ENCODE measurements around the gene SFXN5. TPM values are rescaled to one million over a fixed set of nuclear protein-coding genes. Genes with fewer than 3 reads are reported as not detected.
"Not testable (repeated sequence)": the region's sequence is repeated elsewhere in the genome, so short reads cannot be mapped to it uniquely, and the experiment has no call there.

Gene SFXN5
- total RNA-seq, 1 donor from 2014 or later: 18.5 TPM

GRCh38 chr2:73109431-73110167 lies 38.1 kb upstream of the SFXN5 start:
- H3K4me1 Mint-ChIP-seq (ENCODE audit: low read depth): peaks cover 28% of the 10 kb centered on the region
- DNase-seq (ENCODE audit: low spot score): no peak
- no peak overlapping the region for H3K27ac Mint-ChIP-seq
- H3K27me3 Mint-ChIP-seq (ENCODE audit: low read depth): peaks cover 11% of the 10 kb centered on the region
- intact Hi-C loops (cut with micrococcal nuclease): no loop called here
- no peak overlapping the region for H3K4me3 Mint-ChIP-seq (ENCODE audit: low read depth)
- no peaks in the 10 kb centered on the region for H3K9me3 Mint-ChIP-seq
- no peaks in the 10 kb centered on the region for H3K36me3 Mint-ChIP-seq (ENCODE audit: low read depth)

DNA sequence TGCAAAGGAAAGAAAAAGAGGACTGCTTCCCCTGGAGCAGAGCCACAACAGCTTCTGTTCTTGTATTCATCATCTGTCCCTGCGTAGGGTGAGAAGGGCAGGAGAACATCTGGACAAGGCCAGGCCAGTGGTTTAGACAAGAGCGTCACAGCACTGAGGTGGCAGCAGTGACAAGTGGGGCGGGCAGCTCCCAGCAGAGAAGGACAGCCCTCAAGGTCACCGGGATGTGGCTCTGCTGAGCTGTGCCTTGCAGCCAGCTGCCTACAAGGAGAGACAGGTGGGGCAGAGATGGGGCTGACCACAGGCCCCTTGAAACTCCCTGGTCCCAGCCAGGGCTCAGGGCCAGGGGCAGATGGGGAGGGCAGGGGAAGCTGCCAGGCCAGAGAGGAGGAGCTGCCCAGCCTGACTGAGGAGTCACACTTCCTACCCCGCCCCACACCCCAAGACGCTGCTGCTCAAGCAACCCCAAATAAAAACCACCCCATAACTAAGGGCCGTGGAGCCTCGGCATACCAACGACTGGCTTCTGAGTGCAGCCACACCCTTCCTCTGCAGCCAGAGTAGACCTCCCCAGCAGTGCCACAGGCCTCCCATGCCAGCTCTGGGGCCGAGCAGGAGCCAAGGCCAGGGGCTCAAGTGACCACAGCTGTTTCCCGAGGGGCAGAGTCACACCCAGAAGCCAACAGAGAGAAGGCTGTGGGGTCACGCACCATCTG lies 35.9 kb upstream of the SFXN5 start:
- Mint-ChIP-seq H3K4me3 (ENCODE audit: low read depth) (no peak overlapping the region), H3K9me3 (no peaks in the 10 kb centered on the region), H3K36me3 (ENCODE audit: low read depth) (no peaks in the 10 kb centered on the region), H3K27ac (no peak overlapping the region), H3K4me1 (ENCODE audit: low read depth) (peaks cover 40% of the 10 kb centered on the region), H3K27me3 (ENCODE audit: low read depth) (peaks cover 7% of the 10 kb centered on the region)
- no peak for DNase-seq (ENCODE audit: low spot score)
- intact Hi-C loops (cut with micrococcal nuclease): no loop called here

DNA sequence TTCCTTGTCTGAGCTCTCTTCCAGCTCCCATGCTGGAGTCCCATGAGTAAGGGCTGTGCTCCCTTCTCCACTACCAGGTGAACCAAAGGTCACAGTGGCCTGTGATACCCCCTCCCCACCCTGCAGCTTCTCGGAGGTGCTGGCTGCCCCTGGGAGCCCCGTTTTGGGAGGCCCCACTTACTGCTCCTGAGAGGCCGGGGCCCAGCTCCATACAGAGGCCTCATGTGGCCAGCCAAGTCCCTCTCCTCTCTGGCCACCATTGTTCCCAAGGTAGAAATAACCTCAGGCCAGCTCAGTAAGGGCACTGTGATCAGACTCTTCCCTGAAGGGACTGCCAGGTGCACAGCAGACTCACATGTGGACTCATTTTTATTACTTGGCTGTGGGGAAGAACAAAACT lies 35.3 kb upstream of the SFXN5 start:
- DNase-seq (ENCODE audit: low spot score): no peak
- intact Hi-C loops (cut with micrococcal nuclease): no loop called here
- H3K4me3 Mint-ChIP-seq (ENCODE audit: low read depth): no peak overlapping the region
- H3K4me1 Mint-ChIP-seq (ENCODE audit: low read depth): peaks cover 38% of the 10 kb centered on the region
- no peaks in the 10 kb centered on the region for H3K9me3 Mint-ChIP-seq
- H3K27ac Mint-ChIP-seq: no peak overlapping the region
- H3K36me3 Mint-ChIP-seq (ENCODE audit: low read depth): no peaks in the 10 kb centered on the region
- peaks cover 4% of the 10 kb centered on the region for H3K27me3 Mint-ChIP-seq (ENCODE audit: low read depth)

GRCh38 chr2:73105511-73105971 lies 34.0 kb upstream of the SFXN5 start:
- H3K4me3 Mint-ChIP-seq (ENCODE audit: low read depth): no peak overlapping the region
- no peaks in the 10 kb centered on the region for H3K27me3 Mint-ChIP-seq (ENCODE audit: low read depth)
- intact Hi-C loops (cut with micrococcal nuclease): no loop called here
- H3K4me1 Mint-ChIP-seq (ENCODE audit: low read depth): peaks cover 26% of the 10 kb centered on the region
- no peak overlapping the region for H3K27ac Mint-ChIP-seq
- DNase-seq (ENCODE audit: low spot score): no peak
- H3K36me3 Mint-ChIP-seq (ENCODE audit: low read depth): no peaks in the 10 kb centered on the region
- H3K9me3 Mint-ChIP-seq: no peaks in the 10 kb centered on the region

DNA sequence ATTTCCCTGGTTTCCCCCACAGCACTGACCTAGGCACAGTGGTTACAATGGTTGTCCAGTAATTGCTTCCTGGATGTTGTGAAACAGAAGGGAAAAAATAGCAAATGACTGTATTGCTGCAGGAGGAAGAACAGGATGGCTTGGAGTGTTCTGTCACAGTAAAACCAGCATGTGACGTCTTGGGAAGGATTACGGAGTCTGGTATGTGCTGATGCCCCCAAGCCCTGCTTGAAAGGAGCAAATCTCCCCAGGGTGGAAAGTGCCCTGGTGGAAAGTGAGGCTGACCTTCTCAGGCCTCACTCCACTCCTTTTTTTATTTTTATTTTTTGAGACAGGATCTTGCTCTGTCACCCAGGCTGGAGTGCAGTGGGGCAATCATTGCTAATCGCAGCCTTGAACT lies 33.4 kb upstream of the SFXN5 start:
- DNase-seq (ENCODE audit: low spot score): no peak
- Mint-ChIP-seq H3K4me1 (ENCODE audit: low read depth) (peaks cover 25% of the 10 kb centered on the region), H3K4me3 (ENCODE audit: low read depth) (no peak overlapping the region), H3K9me3 (no peaks in the 10 kb centered on the region), H3K27ac (no peak overlapping the region), H3K36me3 (ENCODE audit: low read depth) (no peaks in the 10 kb centered on the region), H3K27me3 (ENCODE audit: low read depth) (no peaks in the 10 kb centered on the region)
- intact Hi-C loops (cut with micrococcal nuclease): no loop called here

DNA sequence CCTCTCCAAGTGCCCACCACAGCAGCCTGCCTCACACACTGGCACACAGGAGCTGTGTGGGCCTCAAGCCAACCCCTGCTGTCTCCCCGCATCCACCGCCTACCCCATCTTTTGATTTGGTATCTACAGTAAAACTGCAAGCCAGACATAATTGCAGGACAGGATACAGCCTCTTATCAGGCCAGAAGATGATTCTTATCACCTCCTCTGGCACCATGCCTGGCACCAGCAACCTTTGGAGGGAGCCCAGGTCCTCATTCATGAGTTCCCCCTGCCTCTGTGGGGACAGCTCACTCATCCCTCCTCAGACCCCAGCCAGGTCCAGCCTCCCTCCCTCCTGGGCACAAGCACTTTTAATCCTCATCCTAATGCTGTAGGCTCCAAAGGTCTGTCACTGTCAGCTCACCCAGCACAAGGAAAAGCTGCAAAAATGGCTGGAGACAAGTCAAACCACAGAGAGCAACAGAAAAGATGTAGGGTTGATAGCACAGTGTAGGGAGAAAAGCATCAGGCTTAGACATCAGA lies 31.6 kb upstream of the SFXN5 start:
- H3K9me3 Mint-ChIP-seq: no peaks in the 10 kb centered on the region
- H3K27ac Mint-ChIP-seq: peak overlapping the region; percentile 12
- intact Hi-C loops (cut with micrococcal nuclease): no loop called here
- no peak for DNase-seq (ENCODE audit: low spot score)
- H3K4me3 Mint-ChIP-seq (ENCODE audit: low read depth): no peak overlapping the region
- H3K36me3 Mint-ChIP-seq (ENCODE audit: low read depth): no peaks in the 10 kb centered on the region
- no peaks in the 10 kb centered on the region for H3K27me3 Mint-ChIP-seq (ENCODE audit: low read depth)
- H3K4me1 Mint-ChIP-seq (ENCODE audit: low read depth): peaks cover 21% of the 10 kb centered on the region

DNA sequence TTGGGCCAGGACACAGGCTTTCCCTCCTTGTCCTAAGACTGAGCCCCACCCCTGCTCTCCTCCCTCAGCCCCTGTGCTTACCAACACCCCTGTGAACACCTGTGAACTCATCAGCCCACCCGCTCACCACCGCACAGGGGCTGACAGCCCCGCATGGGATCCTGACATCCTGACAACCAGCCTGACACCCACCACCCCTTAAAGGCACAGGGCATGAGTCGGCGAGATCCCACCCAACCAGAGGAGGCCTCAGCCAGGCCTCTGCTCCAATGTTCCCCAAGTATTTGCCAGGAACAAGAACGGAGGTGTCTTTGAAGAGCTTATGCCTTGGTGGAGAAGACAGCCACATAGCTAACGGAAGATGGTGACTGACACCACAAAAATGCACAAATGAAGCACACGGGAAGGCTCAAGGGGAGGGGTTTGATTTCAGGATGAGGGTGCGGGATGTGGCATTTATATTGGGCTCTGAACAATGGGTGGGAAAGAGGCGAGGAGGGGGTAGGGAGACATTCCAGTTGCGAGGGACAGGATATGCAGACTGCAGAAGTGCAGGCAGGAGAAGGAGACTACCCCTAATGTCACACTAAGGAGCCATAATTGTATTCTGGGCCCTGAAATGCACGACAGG lies 30.2 kb upstream of the SFXN5 start:
- DNase-seq (ENCODE audit: low spot score): no peak
- Mint-ChIP-seq H3K27me3 (ENCODE audit: low read depth) (no peaks in the 10 kb centered on the region), H3K4me1 (ENCODE audit: low read depth) (peaks cover 15% of the 10 kb centered on the region), H3K36me3 (ENCODE audit: low read depth) (no peaks in the 10 kb centered on the region), H3K27ac (no peak overlapping the region), H3K4me3 (ENCODE audit: low read depth) (no peak overlapping the region), H3K9me3 (no peaks in the 10 kb centered on the region)
- intact Hi-C loops (cut with micrococcal nuclease): no loop called here

GRCh38 chr2:73100956-73101355 lies 29.4 kb upstream of the SFXN5 start:
- Mint-ChIP-seq H3K36me3 (ENCODE audit: low read depth) (no peaks in the 10 kb centered on the region), H3K9me3 (no peaks in the 10 kb centered on the region), H3K4me3 (ENCODE audit: low read depth) (no peak overlapping the region), H3K4me1 (ENCODE audit: low read depth) (peaks cover 14% of the 10 kb centered on the region), H3K27me3 (ENCODE audit: low read depth) (no peaks in the 10 kb centered on the region), H3K27ac (no peak overlapping the region)
- DNase-seq (ENCODE audit: low spot score): no peak
- intact Hi-C loops (cut with micrococcal nuclease): no loop called here

DNA sequence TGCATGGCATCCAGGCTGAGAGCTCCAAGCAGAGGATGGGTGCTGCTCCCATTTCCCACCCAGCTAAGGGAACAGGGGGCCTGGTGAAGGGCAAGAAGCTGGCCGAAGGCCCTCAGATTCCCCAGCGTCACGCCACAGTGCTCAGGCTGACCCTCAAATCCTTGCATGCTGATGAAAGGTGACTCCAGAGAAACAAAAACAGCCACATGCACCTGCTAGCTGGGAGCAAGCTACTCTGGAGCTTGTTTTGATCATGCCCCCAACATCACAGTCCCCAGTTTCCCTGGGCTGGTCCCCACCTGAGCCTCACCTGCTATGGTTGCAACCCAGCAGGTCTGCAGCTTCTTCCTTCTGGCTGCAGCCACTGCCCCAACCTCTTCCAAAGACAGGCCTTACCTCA lies 28.0 kb upstream of the SFXN5 start:
- no peaks in the 10 kb centered on the region for H3K9me3 Mint-ChIP-seq
- no peaks in the 10 kb centered on the region for H3K36me3 Mint-ChIP-seq (ENCODE audit: low read depth)
- H3K4me1 Mint-ChIP-seq (ENCODE audit: low read depth): peaks cover 14% of the 10 kb centered on the region

GRCh38 chr2:73095910-73096309 lies 24.4 kb upstream of the SFXN5 start:
- intact Hi-C loops (cut with micrococcal nuclease): no loop called here
- Mint-ChIP-seq H3K27ac (no peak overlapping the region), H3K9me3 (no peaks in the 10 kb centered on the region), H3K36me3 (ENCODE audit: low read depth) (no peaks in the 10 kb centered on the region), H3K4me1 (ENCODE audit: low read depth) (no peaks in the 10 kb centered on the region), H3K4me3 (ENCODE audit: low read depth) (no peak overlapping the region), H3K27me3 (ENCODE audit: low read depth) (no peaks in the 10 kb centered on the region)
- no peak for DNase-seq (ENCODE audit: low spot score)

More for the DNA sequence above, 28.0 kb upstream of the SFXN5 start:
- DNase-seq (ENCODE audit: low spot score): no peak
- no peaks in the 10 kb centered on the region for H3K27me3 Mint-ChIP-seq (ENCODE audit: low read depth)
- no peak overlapping the region for H3K27ac Mint-ChIP-seq
- no peak overlapping the region for H3K4me3 Mint-ChIP-seq (ENCODE audit: low read depth)
- intact Hi-C loops (cut with micrococcal nuclease): no loop called here

DNA sequence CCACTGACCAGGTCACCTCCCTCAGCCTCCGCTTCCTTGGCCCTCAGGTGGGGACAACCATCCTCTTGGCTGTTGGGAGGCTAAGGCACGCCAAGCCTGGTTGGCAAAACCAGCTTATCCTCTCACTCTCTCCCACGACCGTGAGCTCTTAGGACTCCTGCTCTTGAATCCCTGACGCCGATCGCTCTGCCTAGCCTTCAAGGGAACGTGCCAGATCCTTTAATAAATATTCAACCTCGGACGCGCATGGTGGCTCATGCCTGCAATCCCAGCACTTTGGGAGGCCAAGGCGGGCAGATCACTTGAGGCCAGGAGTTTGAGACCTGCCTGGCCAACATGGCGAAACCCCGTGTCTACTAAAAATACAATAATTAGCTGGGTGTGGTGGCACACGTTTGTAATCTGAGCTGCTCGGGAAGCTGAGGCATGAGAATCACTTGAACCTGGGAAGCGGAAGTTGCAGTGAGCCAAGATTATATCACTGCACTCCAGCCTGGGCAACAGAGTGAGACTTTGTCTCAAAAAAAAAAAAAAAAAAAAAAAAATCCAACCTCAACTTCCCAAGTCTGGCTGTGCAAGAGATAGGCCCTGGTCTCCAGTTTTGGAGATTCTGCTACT lies 22.2 kb upstream of the SFXN5 start:
- not testable (repeated sequence) for H3K36me3 Mint-ChIP-seq (ENCODE audit: low read depth); H3K4me1 Mint-ChIP-seq (ENCODE audit: low read depth)

DNA sequence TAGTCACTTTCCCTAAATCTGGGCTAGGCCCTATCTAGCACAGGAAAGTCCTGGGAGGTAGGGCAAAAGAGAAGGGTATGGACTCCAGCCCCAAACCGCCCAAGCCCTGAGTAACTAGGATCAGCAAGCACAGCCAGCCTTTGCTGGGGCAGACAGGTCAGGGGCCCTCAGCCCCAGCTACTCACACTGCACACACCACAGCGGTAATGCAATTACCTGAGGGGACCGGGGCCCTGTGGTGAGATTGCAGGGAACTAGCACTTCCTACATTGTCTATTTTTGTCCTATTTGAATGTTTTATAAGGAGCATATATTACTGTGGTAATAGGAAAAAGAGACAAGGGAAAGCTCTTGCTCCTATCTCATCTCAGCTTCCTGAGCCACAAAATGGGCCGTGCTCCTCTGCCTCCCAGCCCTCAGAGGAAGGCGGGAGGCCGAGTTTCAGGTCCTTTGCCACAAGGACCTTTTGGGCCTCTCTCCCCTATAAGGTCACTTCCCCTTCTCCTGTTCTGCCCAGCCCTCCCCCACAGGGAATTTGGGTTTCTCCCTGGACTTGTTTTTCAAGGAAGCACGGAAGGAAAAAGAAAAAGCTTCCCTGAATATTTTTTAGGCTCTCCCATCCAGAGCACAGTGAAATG lies 20.8 kb upstream of the SFXN5 start:
- DNase-seq (ENCODE audit: low spot score): no peak
- intact Hi-C loops (cut with micrococcal nuclease): no loop called here

More for the DNA sequence above, 22.2 kb upstream of the SFXN5 start:
- DNase-seq (ENCODE audit: low spot score); intact Hi-C loops (cut with micrococcal nuclease); H3K27me3 Mint-ChIP-seq (ENCODE audit: low read depth); H3K4me3 Mint-ChIP-seq (ENCODE audit: low read depth); H3K9me3 Mint-ChIP-seq; H3K27ac Mint-ChIP-seq: not testable (repeated sequence)

More for the DNA sequence above, 20.8 kb upstream of the SFXN5 start:
- H3K4me1 Mint-ChIP-seq (ENCODE audit: low read depth): no peaks in the 10 kb centered on the region
- H3K36me3 Mint-ChIP-seq (ENCODE audit: low read depth): no peaks in the 10 kb centered on the region
- no peak overlapping the region for H3K27ac Mint-ChIP-seq
- H3K27me3 Mint-ChIP-seq (ENCODE audit: low read depth): no peaks in the 10 kb centered on the region
- H3K9me3 Mint-ChIP-seq: no peaks in the 10 kb centered on the region
- no peak overlapping the region for H3K4me3 Mint-ChIP-seq (ENCODE audit: low read depth)

Measured in activated T-helper 2 cell treated with anti-CD3 and anti-CD28 coated beads, Interferon-gamma antibody, Interleukin-2, Interleukin-4, amounts not matched to agents 10 μg/mL and 5 μg/mL and 100 μg/mL, durations not matched to agents 14 hours and 24 hours and 36 hours (primary cell).